VCaP (cell line): ENCODE measurements around the gene GLIS1.

Experiments
- H3K27ac ChIP-seq: fragments of 450-650 bp; 2 replicates; pipeline ENCODE4 v1.5.1; 2017
- CTCF ChIP-seq: fragments of 450-650 bp; conservative IDR thresholded peaks from 2 replicates; pipeline ENCODE4 v1.5.1; 2017; ENCODE audit warnings: mild to moderate bottlenecking, moderate library complexity

The GLIS1 gene

GRCh38 chr1:53483656-53484055, 255.3 kb downstream of the GLIS1 start:
- no peak for TF ChIP-seq CTCF
- H3K27ac ChIP-seq: no peak overlapping the region

GRCh38 chr1:53483170-53483569, 255.8 kb downstream of the GLIS1 start:
- no peak overlapping the region for H3K27ac ChIP-seq
- TF ChIP-seq CTCF: no peak

GRCh38 chr1:53482441-53483153, 256.4 kb downstream of the GLIS1 start:
- TF ChIP-seq CTCF: no peak
- no peak overlapping the region for H3K27ac ChIP-seq

- no peak overlapping the region for H3K27ac ChIP-seq
- TF ChIP-seq CTCF: no peak
These were observed 257.5 kb downstream of the GLIS1 start for GRCh38 chr1:53481456-53481855.

GRCh38 chr1:53480678-53481077, 258.3 kb downstream of the GLIS1 start:
- TF ChIP-seq CTCF: no peak
- no peak overlapping the region for H3K27ac ChIP-seq

GRCh38 chr1:53478502-53478818, 260.5 kb downstream of the GLIS1 start:
- no peak for TF ChIP-seq CTCF

GRCh38 chr1:53477651-53478501, 261.1 kb downstream of the GLIS1 start:
- H3K27ac ChIP-seq: no peak overlapping the region

More at GRCh38 chr1:53478502-53478818, 260.5 kb downstream of the GLIS1 start:
- no peak overlapping the region for H3K27ac ChIP-seq

More at GRCh38 chr1:53477651-53478501, 261.1 kb downstream of the GLIS1 start:
- no peak for TF ChIP-seq CTCF
